Retinal pigment epithelial cell (primary cell): Measurements from ENCODE around the gene MFAP4.

ENCODE experiments used
- DNase-seq: peaks from one replicate; pipeline ENCODE4 v3.0.0-alpha.2; 2010; ENCODE audit warnings: low read depth
- H3K4me3 ChIP-seq: 2 replicates; pipeline ENCODE4 v1.5.1; 2011; ENCODE audit warnings: mild to moderate bottlenecking, low read length, control low read depth, moderate library complexity
- TF ChIP-seq, protein P1 (sequence below): conservative IDR thresholded peaks from 2 replicates; pipeline ENCODE4 v1.5.1; 2011; ENCODE audit warnings: low read depth, low read length, control low read depth, inconsistent platforms

MFAP4 gene

DNA sequence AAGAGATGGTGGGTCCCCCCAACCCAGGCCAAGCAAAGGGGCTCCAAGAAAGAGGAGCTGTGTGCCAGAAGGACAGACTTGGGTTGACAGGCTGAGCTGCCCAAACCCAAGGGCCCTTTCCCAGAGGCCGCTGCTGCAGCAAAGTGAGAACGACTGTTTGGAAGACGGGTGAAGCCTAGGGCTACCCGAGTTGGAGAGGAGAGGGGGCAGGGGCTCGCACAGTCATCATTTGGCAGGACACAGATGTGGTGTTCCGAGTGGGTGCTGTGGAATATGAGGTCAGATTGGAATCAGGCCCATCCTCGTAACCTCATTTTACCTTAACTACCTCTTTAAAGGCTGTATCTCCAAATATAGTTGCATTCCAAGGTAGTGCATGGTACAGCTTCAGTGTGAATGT is 5.3 kb upstream of the MFAP4 start:
- DNase-seq: no peak
- H3K4me3 ChIP-seq: no peak overlapping the region
- TF ChIP-seq, protein P1, sequence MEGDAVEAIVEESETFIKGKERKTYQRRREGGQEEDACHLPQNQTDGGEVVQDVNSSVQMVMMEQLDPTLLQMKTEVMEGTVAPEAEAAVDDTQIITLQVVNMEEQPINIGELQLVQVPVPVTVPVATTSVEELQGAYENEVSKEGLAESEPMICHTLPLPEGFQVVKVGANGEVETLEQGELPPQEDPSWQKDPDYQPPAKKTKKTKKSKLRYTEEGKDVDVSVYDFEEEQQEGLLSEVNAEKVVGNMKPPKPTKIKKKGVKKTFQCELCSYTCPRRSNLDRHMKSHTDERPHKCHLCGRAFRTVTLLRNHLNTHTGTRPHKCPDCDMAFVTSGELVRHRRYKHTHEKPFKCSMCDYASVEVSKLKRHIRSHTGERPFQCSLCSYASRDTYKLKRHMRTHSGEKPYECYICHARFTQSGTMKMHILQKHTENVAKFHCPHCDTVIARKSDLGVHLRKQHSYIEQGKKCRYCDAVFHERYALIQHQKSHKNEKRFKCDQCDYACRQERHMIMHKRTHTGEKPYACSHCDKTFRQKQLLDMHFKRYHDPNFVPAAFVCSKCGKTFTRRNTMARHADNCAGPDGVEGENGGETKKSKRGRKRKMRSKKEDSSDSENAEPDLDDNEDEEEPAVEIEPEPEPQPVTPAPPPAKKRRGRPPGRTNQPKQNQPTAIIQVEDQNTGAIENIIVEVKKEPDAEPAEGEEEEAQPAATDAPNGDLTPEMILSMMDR: no peak

DNA sequence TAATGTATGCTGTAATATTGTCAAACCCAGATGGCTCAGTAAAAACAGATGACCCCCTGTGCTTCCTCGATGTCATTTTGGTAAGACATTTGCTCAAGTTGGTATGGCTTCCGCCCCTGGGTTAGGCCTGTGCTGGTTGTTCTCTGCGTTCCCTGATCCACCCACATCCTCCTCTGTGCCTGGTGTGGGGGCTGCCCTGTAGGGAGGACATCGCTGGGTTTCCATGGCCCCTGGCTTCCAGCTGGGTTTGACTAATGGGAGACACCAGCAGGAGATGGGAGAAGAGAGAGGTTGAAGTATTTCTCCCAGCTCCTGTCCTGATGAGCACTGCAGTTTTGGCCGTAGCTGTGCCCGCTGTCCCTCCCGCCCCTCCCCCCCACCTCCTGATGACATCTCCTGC is 4.4 kb upstream of the MFAP4 start:
- no peak for DNase-seq
- H3K4me3 ChIP-seq: no peak overlapping the region
- TF ChIP-seq, protein P1: no peak

DNA sequence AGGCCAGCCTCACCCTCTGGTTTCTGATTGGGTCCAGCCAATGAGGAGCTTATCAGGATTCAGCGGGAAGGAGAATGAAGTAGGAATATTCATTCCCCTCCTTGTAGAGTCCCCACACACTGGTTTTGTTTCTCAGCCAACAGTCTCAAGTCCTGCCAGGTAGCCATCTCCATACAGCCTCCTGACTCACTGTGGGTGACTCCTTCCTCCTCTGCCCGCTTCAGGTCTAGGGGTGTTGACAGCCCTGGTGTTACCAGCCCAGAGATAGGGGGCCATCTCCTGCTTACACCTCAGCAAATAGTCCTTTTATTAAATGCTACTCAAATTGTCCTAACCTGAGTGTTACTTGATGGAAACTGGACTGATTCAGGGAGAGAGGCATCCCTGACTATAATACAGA is 4.0 kb upstream of the MFAP4 start:
- H3K4me3 ChIP-seq: no peak overlapping the region
- TF ChIP-seq, protein P1: no peak
- no peak for DNase-seq

DNA sequence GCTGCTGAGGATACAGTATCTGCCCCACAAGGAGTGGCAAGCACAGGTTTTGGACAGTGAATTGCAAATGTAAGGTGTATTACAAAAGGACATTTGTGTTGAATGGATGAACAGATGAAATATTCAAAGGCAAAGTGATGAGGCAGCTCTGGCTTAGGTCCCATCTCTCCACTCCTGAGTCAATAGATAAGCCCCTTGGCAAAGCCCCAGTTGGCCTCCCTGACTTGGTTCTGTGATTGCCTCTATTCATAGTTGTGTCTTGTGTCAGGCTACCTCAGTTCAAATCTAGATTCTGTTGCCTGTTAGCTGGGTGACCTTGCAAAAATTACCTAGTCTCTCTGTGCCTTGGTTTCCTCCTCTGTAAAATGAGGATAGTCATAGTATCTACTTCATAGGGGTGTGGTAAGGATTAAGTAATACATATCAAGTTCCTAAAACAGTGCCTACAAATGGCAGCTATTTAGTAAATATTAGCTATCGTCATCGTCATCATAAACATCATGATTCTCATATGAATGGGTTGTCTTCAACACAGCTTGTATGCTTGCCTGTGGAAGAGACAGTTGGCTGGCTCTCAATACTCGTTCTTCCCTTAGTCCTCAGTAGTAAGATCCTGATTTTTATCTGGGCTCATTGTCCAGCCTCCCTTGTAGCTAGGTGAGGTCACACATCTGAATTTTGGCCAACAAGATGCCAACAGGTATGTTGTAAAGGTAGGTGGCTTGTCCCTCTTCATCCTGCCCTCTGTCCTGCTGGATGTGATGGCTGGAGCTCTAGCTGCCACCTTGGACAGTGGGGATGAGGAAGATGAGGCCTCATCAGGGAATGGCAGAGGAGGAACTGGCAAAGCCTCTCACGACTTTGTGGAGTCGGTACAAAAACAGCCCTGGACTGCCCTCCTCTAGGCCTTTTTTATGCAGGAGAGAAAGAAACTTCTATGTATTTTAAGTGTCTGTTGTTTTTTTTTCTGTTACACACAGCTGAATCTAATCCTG is 2.1 kb upstream of the MFAP4 start:
- TF ChIP-seq, protein P1: no peak
- no peak overlapping the region for H3K4me3 ChIP-seq
- no peak for DNase-seq

DNA sequence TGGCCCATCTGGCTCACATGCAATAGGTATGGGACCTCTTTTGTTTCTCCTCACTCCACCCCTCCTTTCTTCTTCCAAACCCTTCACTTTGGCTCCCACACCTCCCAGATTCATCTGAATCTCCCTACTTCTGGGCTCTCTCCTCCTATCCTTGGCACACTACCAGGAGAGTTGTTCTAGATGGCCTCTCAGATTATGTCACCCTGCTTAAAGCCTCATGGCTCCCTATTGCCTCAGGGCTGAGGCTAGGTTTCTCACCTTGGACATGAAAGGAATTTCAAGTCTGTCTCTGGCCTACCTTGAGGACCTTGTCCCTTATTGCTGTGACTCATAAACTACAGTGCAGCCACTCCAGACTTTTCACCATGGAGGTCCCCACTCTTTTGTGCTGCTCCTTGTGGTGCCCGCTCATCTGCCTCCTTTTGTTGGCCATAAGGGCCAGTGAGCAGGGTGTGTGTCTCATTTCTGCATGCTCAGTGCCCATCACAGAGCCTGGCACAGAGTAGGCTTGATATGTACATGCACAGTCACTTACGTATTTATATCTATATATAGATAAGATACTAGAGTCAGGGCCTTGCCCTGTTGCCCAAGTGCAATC is 1.0 kb upstream of the MFAP4 start:
- no peak overlapping the region for H3K4me3 ChIP-seq
- TF ChIP-seq, protein P1: no peak
- no peak for DNase-seq

DNA sequence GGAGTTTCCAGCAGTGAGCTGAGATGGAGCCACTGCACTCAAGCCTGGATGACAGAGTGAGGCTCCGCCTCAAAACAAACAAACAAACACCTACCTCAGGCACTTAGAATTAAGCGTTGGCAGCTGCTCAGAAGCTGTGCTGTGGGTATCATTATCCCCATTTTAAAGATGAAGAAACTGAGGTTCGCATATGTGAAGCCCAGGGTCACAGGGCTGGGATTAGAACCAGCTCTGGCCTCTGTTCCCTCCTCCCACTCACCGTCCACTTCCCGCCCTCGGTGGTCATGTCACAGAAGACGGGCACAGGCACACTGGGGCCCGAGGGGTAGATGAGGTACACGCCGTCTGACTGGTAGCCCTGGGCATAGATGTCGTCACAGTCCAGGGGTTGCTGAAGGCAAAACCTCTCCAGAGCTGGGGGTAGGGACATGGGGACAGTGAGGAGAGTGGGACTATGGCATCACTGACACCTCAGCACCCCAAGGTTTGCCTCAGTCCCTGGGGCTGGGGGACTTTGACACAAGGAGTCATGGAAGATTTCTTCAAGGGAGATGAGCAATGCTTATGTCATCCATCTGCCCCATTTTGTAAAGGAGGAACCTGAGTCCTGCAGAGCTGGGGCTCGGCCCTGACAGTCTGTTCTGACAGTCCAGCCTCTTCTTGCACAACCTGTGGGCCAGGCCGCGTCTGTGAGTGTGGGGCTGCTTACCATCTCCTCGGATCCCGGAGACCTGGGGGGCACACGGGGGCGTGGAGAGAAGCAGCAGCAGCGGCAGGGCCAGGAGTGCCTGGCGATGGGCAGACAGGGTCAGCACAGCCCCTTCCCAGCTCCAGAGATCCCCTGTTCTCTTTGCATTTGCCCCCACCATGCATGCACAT is 700 bp downstream of the MFAP4 start:
- peak overlapping the region; percentile 17 for H3K4me3 ChIP-seq
- TF ChIP-seq, protein P1: no peak
- DNase-seq: no peak
